T-helper 2 cell treated with Interferon-gamma antibody and Interleukin-4, amounts not matched to agents 5 μg/mL and 100 μg/mL, for 36 hours (primary cell): ENCODE measurements around the gene SLC26A1.

ENCODE experiments used
- DNase-seq: peaks from one replicate; pipeline ENCODE4 v3.0.0; 2021; ENCODE audit warnings: low spot score
- H3K27ac Mint-ChIP-seq: one replicate; pipeline ENCODE4 v1.8.0; 2021; ENCODE audit warnings: mild to moderate bottlenecking, mixed read lengths
- H3K27me3 Mint-ChIP-seq: one replicate; pipeline ENCODE4 v1.8.0; 2021; ENCODE audit warnings: low read depth, mixed read lengths
- H3K36me3 Mint-ChIP-seq: one replicate; pipeline ENCODE4 v1.8.0; 2021; ENCODE audit warnings: low read depth, mixed read lengths
- H3K4me1 Mint-ChIP-seq: one replicate; pipeline ENCODE4 v1.8.0; 2021; ENCODE audit warnings: low read depth, mixed read lengths
- H3K4me3 Mint-ChIP-seq: one replicate; pipeline ENCODE4 v1.8.0; 2022; ENCODE audit warnings: mild to moderate bottlenecking, moderate library complexity, mixed read lengths
- H3K9me3 Mint-ChIP-seq: one replicate; pipeline ENCODE4 v1.8.0; 2021; ENCODE audit warnings: mixed read lengths

The SLC26A1 gene, protein sequence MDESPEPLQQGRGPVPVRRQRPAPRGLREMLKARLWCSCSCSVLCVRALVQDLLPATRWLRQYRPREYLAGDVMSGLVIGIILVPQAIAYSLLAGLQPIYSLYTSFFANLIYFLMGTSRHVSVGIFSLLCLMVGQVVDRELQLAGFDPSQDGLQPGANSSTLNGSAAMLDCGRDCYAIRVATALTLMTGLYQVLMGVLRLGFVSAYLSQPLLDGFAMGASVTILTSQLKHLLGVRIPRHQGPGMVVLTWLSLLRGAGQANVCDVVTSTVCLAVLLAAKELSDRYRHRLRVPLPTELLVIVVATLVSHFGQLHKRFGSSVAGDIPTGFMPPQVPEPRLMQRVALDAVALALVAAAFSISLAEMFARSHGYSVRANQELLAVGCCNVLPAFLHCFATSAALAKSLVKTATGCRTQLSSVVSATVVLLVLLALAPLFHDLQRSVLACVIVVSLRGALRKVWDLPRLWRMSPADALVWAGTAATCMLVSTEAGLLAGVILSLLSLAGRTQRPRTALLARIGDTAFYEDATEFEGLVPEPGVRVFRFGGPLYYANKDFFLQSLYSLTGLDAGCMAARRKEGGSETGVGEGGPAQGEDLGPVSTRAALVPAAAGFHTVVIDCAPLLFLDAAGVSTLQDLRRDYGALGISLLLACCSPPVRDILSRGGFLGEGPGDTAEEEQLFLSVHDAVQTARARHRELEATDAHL

DNA sequence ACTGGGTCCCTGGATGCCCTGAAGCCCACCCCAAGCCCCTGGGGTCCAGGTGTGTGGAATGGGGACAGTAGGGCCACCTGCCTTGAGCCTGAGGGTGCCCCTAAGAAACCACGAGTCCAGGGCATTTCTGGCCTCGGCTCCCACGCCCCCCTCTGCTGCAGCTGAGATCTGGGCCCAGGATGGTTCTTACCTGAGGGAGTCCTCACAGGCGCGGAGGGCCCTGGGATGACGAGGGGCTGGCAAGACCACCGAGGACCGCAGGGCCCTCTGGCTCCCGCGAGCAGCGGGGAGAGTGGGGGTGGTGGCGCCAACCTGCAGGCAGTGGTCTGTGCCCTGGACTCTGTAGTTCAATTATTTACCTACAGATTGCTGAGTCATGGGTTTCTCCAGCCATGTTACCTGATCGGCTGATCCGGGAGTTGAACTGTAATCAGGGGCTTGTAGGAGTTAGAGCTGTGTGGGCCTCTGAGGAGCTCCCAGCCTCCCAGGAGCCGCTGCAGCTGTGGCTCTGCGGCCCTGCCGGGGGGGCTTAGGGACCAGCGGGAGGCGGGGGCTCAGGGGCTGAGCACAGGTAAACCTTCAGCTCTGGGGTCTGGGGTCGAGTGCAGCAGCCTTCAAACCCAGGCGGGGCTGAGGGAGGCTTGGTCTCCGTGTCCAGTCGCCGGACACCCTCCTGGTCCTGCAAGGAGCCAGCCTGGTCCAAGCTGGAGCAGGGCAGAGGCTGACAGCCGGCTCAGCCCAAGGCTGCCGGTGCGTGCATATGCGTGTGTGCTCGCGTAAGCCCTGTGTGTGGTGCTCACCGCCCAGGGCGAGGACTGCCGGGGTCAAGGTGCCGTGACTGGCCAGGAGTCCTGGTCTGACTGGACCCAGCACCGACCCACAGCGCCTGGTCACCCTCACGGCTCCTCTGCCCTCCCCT, at the start of gene SLC26A1:
Gene SLC26A1 (minus strand): TSS at position 294 of the 919 bp plus-strand sequence. CDS start 1,701 bp downstream, outside the sequence.
- Mint-ChIP-seq H3K36me3 (no peaks in the 10 kb centered on the region), H3K4me1 (no peaks in the 10 kb centered on the region), H3K9me3 (no peaks in the 10 kb centered on the region), H3K27me3 (peaks cover 17% of the 10 kb centered on the region), H3K27ac (no peak within 1 kb of the TSS), H3K4me3 (no peak within 1 kb of the TSS)
- DNase-seq, result no peak

DNA sequence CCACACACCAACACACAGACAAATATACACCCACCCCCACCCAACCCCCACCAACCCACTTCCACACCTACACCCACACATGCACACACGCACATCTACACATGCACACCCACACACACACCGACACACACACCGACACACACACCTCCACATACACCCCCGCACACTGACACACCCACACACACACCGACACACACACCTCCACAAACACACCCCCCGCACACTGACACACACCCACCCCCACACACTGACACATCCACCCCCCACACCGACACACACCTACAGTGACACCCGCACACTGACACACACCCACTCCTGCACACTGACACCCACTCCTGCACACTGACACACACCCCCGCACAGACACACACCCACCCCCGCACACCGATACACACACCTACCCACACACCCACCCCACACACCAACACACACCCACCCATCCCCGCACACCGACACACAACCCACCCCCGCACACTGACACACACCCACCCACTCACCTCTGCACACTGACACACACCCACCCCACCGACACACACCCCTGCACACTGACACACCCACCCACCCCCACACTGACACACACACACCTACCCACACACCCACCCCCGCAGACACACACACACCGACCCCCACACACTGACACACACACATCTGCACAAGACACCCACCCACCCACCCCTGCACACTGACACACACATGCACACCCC, 49.3 kb upstream of the SLC26A1 start:
- Mint-ChIP-seq H3K36me3 (no peaks in the 10 kb centered on the region), H3K27ac (no peak overlapping the region), H3K4me3 (no peak overlapping the region), H3K9me3 (no peaks in the 10 kb centered on the region), H3K27me3 (peaks cover 10% of the 10 kb centered on the region), H3K4me1 (no peaks in the 10 kb centered on the region)
- DNase-seq, result no peak

DNA sequence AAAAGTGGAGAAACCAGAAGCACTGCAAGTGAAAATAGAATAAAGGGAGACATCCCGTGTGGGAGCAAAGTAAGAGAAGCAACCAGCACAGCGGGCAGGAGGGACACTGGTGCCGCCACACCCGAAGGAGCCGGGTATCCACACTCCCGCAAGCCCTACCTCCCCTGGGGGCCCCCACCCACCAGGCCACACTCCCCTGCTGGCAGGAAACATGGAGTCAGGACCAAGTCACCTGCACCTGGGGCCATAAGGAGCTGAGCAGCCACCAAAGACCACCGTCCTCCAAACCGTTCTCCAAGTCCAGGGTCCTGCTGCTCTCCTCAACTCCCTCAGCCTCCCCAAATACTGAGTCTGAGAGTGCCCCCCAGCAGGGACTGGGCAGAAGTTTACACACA, 48.7 kb upstream of the SLC26A1 start:
- Mint-ChIP-seq H3K36me3 (no peaks in the 10 kb centered on the region), H3K27me3 (peaks cover 7% of the 10 kb centered on the region), H3K4me1 (no peaks in the 10 kb centered on the region), H3K4me3 (no peak overlapping the region), H3K9me3 (no peaks in the 10 kb centered on the region), H3K27ac (no peak overlapping the region)
- no peak for DNase-seq

DNA sequence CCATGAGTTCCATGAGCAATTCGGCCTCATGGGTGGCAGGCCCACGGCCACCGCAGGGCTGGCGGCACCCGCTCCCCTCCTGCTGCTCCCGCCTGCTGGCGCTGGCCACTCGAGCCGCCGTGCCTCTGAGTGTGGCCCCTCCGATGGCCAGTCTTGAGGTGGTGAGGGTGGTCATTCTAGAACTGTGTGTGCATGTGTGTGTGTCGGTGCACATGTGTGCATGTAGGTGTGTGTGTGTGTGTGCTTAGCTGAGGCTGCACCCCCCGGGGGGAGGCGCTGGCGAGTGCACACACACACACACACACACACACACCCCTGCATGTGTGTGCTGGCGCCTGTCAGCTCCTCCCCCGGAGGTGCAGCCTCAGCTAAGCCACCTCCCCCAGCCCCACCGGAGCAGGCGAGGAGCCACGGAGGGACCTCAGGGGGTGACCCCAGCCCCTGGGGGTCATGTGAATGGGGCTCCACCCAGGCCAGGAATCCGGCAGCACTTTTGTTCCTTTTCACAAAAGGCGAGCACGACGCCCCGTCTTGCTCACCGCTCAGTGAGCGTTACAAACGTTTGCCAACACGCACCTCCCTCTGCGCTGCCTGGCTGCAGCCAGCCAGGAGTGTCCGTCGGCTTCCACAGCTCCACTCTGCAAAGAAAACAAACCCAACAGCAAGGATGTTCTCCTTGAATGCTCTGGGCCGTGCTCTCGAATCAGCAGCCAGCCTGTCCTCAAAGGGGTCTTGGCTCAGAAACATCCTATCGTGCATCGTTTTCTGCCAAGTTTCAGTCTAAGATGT, 48.1 kb upstream of the SLC26A1 start:
- Mint-ChIP-seq H3K27ac (no peak overlapping the region), H3K4me3 (no peak overlapping the region), H3K27me3 (peaks cover 4% of the 10 kb centered on the region), H3K9me3 (no peaks in the 10 kb centered on the region), H3K4me1 (no peaks in the 10 kb centered on the region), H3K36me3 (no peaks in the 10 kb centered on the region)
- no peak for DNase-seq

DNA sequence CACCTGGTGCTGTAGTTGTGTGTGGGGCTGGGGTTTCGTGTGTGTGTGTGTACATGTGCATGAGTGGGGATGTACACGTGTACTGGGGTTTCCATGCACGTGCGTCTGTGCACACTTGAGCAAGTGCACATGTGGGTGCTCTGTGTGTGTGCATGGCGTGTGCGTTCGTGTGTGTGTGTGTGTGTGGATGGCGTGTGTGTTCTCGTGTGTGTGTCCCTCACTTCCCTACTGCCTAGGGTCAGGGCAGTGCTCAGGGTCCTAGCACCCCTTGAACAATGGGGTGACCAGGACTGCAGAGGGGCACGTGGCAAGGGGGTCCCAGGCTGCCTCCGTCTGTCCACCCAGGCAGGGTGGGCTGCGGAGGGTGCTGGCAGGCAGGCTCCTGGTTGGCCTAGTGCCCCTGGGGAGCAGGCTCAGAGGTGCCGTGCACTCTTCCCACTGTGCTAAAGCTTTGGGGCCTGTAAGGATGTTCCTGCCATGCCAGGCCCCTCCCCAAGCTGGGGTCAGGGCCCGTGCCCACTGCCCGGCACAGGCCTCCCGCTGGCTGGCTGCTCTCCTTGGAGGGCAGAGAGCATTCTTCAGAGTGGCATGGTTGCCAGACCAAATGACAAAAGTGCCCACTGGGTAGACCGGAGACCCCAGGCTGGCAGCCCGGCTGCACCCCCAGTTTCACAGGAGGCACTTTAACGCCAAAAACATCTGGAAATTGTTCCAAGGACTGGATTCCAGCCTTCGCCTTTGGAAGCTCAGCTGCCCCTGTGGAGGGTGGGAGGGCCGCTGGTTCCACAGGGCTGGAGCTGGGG, 47.3 kb upstream of the SLC26A1 start:
- H3K27ac Mint-ChIP-seq, result no peak overlapping the region
- no peaks in the 10 kb centered on the region for H3K4me1 Mint-ChIP-seq
- DNase-seq, result no peak
- peaks cover 3% of the 10 kb centered on the region for H3K27me3 Mint-ChIP-seq
- H3K9me3 Mint-ChIP-seq, result no peaks in the 10 kb centered on the region
- no peaks in the 10 kb centered on the region for H3K36me3 Mint-ChIP-seq
- no peak overlapping the region for H3K4me3 Mint-ChIP-seq

DNA sequence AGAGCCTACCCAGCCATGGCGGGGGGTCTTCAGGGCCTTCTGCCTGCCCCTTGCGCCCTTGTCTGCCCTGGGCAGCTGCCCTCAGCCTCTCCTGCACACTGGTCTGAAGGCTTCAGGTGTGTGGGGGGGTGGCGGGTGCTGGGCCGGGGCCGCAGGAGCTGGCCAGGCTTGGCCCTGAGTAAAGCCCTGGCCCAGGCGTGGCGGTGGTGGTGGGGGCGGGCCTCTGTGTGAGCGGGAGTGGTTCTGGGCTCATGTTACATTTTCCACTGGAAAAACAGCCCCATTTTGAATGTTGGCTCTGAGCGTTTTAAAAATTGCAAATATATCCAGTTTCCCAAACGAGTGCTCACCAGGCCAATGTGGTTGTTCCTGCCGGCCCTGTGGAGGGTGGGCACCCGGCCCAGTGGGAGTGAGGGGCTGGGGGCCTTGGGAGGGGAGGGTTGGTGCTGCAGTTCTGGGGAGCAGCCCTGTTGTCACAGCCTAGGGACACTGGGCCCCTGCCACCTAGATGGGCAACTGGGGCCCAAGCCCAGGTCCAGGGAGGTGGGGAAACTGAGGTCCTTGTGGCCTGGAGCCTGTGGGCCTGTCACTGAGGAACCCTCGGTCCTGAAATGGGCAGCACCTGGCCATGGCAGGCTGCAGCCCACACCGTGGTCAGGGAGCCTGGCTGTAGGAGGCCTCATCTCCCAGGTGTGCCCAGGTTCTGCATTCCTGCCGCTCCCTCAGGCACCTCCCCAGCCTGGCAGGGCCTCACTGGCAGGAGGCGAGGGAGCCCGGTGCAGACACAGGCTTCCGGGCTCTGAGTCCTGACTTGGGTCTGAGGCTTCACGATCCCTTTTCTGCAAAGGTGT, 46.5 kb upstream of the SLC26A1 start:
- Mint-ChIP-seq H3K36me3 (no peaks in the 10 kb centered on the region), H3K27ac (no peak overlapping the region), H3K4me3 (no peak overlapping the region), H3K27me3 (no peaks in the 10 kb centered on the region), H3K9me3 (no peaks in the 10 kb centered on the region), H3K4me1 (no peaks in the 10 kb centered on the region)
- no peak for DNase-seq

DNA sequence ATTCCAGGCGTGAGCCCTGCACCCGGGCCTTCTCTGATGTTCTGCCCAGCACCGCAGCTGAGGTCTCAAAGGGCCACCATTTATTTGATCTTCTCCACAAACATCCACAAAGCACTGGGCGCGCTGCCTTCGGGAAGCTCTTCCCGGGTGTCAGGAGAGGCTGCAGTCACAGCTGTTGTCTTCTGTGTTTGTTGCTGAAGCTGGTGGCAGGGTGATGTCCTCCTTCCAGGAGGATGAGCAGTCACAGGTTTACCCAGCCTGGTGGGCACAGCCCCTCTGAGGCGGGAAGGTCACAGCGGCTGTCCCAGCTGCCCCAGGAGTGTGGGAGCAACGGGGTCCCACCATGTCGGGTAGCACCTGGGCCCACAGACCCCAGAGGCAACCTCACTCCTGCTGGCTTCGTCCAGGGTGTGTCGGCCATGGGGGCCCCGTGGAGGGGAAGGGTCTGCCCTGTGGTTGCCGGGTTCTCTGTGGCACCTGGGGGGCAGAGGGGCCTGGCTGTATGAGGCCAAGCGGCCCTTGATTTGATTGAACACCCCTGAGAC, 45.8 kb upstream of the SLC26A1 start:
- Mint-ChIP-seq H3K4me1 (no peaks in the 10 kb centered on the region), H3K36me3 (no peaks in the 10 kb centered on the region)

DNA sequence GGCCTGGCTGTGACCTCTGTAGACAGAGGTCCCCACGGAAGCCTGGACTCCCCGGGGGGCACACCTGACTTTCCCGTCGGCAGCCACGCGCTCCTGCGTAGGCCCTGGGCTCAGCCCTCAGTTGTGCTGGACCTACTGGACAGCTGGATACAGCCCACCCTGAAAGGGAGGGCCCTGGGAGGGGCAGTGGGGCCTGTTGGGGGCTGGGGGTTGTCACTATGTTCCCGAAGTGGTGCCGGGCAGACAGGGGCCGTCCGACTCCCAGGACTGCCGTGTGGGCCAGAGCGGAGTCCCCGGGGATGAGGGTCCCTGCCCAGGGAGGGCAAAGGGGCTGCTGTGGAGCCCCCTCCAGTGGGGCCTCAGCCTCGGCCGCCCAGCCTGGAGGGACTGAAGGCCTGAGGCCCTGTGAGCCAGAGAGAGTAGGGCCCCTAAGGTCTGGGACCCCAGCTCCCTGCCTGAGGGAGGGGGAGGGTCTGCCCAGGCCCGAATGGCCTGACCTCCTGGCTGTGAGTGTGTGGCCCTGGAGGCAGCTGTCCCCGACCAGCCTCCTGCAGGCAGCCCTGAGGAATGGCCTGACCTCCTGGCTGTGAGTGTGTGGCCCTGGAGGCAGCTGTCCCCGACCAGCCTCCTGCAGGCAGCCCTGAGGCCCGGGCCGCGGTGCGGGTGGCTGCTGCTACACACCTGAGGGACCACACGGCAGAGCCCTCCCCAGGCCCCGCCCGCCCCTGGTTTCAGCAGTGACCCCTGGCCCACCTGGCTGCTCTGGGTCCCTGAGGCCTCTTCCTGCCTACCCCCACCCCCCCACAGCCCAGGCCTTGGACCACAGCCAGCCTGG, 44.0 kb upstream of the SLC26A1 start:
- no peak for DNase-seq
- no peaks in the 10 kb centered on the region for H3K36me3 Mint-ChIP-seq
- no peaks in the 10 kb centered on the region for H3K4me1 Mint-ChIP-seq
- H3K9me3 Mint-ChIP-seq, result no peaks in the 10 kb centered on the region
- no peak overlapping the region for H3K4me3 Mint-ChIP-seq
- no peak overlapping the region for H3K27ac Mint-ChIP-seq
- no peaks in the 10 kb centered on the region for H3K27me3 Mint-ChIP-seq

More for the DNA sequence above, 45.8 kb upstream of the SLC26A1 start:
- Mint-ChIP-seq H3K9me3 (no peaks in the 10 kb centered on the region), H3K4me3 (no peak overlapping the region), H3K27me3 (no peaks in the 10 kb centered on the region), H3K27ac (no peak overlapping the region)
- DNase-seq, result no peak

DNA sequence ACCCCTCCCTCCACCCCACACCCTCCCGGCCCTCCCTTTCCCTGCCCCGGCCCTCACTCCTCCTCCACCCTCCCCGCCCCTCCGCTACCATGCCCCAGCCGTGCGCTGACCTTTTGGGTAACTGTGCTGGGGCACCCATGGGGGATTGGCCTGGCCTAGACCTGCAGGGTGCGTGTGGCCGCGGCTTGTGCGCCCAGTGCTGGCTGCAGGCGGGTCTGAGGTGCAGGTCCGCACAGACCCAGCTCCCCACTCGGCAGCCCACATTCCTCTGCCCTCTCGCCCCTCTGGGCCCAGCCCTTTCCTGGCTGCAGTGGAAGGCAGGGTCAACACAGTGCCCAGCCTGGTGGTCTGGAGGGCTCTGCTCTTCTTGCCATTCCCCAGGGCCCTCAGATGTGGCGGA, 42.9 kb upstream of the SLC26A1 start:
- Mint-ChIP-seq H3K27ac (no peak overlapping the region), H3K9me3 (no peaks in the 10 kb centered on the region), H3K4me3 (no peak overlapping the region), H3K4me1 (no peaks in the 10 kb centered on the region), H3K27me3 (no peaks in the 10 kb centered on the region), H3K36me3 (no peaks in the 10 kb centered on the region)
- DNase-seq, result no peak

DNA sequence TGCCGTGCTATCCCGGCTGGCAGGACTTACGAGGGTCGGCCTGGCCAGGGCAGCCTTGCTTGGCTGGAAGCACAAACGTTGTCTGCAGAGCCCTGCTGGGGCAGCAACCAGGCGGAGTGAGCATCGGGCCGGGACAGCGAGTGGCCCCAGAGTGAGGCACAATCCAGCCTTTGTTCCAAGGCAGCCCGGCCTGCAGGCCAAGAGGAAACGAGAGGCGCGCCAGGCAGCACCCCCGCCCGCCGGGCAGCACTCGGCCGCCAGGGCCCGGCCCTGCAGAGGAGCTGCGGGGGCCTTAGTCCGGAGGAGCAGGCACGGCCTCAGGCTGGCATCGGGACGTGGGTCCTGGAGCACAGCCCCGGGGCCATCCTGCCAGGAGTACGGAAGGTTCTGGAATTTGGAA, 42.3 kb upstream of the SLC26A1 start:
- Mint-ChIP-seq H3K36me3 (no peaks in the 10 kb centered on the region), H3K4me3 (no peak overlapping the region), H3K4me1 (no peaks in the 10 kb centered on the region), H3K27ac (no peak overlapping the region), H3K27me3 (no peaks in the 10 kb centered on the region), H3K9me3 (no peaks in the 10 kb centered on the region)
- no peak for DNase-seq
